GM19351 (cell line): ENCODE measurements around the gene OSBPL10.

ENCODE experiments used
- ATAC-seq: cut with Tn5 transposase; IDR thresholded peaks from one replicate; pipeline ENCODE4 v1.9.1; 2021; ENCODE audit warnings: mild to moderate bottlenecking, moderate library complexity; ENCODE audit not compliant: unreplicated experiment

Gene OSBPL10

GRCh38 chr3:31929826-31930502 lies 51.1 kb downstream of the OSBPL10 start:
- ATAC-seq = no peak

DNA sequence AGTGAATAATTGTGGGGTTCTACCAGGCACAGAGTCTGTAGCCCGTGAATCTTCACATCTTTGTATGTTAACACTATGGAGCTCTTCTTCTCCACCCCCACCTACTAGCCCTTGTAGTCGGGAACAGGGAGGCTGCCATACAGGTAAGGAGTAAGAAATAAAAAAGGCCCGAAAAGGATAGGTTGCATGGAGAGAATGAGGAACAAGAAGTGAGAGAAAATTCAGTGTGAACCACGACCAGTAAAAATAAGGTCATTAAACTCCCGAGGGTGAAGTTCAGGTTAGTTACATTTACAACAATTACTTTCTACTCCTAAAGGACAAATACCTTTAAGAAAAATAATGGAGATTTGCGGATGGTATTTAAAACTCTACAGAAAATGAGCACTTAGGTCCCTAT lies 53.3 kb downstream of the OSBPL10 start:
- ATAC-seq = no peak

- ATAC-seq = no peak
These were observed 54.5 kb downstream of the OSBPL10 start for GRCh38 chr3:31926543-31926942.

DNA sequence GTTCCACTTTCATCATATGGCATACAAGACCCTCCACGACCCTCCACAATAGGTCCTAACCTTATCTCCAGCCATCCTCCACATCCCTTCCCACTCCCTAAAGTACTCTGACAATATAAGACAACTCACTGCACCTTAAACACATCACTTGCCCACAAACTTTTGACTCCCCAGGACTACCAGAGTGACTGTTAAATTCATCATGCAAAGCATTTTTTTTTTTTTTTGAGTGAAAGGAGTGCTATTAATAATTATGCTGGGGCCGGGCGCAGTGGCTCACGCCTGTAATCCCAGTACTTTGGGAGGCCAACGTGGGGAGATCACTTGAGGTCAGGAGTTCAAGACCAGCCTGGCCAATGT lies 55.8 kb downstream of the OSBPL10 start:
- ATAC-seq = peak; percentile 50

GRCh38 chr3:31924610-31925270 lies 56.3 kb downstream of the OSBPL10 start:
- ATAC-seq = peak; percentile 4

- ATAC-seq = no peak
These were observed 58.1 kb downstream of the OSBPL10 start for GRCh38 chr3:31922962-31923361.

DNA sequence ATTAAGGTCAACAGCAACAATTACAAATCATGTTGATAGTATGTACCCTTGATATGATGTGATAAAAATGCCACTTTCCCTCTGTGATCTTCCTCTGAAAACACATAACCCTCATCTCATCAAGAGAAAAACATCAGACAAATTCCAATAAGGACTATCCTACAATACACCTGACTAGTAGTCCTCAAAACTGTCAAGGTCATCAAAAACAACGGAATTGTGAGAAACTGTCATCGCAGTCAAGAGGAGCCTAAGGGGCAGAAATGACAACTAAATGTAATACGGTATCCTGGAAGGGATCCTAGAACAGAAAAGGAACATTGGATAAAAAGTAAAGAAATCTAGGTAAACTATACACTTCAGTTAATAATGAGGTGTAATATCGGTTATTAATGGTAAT lies 59.2 kb downstream of the OSBPL10 start:
- ATAC-seq = no peak

DNA sequence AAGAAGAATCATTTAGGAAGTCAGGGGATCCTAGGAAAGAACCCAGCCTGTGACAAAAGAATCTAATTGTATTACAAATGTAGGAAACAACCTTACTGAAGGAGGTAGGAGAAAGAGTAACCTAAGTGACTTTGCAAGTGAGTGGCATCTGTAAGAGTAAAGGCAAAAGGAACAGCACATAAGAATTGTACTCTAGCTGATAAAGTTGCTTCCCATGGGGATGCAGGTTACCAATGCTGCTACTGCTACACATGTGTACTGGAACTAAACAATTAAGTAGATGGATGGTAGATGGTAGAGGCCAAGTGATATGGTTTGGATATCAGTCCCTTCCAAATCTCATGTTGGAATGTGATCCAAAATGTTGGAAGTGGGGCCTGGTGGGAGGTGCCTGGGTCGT lies 60.8 kb downstream of the OSBPL10 start:
- ATAC-seq = no peak

GRCh38 chr3:31919528-31919927 lies 61.5 kb downstream of the OSBPL10 start:
- no peak for ATAC-seq

- peak; percentile 71 for ATAC-seq
These were observed 62.6 kb downstream of the OSBPL10 start for GRCh38 chr3:31918179-31919150.

GRCh38 chr3:31917303-31918005 lies 63.6 kb downstream of the OSBPL10 start:
- peak; percentile 85 for ATAC-seq

DNA sequence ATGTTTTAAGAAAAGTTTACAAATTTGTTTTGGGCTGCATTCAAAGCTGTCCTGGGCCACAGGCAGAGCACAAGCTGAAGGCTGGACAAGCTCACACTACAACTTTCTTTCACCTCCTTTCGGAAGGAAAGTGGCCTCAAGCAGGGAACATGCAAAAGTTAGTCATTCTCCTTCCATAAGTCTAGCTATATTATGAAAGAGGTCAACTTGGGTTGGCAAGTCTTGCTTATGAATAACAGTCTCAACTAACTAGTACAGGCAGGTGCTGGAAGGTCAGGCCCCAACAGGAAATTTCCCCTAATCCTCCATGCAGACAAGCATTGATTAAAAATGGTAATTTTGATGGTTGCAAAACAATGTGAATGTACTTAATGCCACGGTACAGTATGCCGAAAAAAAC lies 69.4 kb downstream of the OSBPL10 start:
- ATAC-seq = no peak

- no peak for ATAC-seq
These were observed 69.9 kb downstream of the OSBPL10 start for GRCh38 chr3:31911124-31911523.

DNA sequence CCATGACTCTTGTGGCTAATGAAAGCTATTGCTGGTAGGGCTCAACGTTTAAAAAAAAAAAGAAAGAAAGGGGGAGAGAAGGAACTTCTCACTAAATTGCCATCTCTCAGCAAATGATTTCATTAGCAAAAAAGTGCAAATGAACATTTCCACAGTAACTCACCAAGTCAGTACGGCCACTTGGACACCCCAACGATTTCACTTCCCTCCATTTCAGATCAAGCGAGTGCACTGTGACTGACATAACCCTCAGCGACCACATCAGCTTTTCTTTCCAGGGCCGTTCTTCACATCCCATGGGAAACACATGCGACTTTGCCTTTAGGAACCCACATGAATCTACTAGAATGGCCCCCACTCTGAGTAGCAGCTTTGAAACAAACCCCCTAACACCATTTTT lies 71.6 kb downstream of the OSBPL10 start:
- ATAC-seq = no peak

GRCh38 chr3:31908391-31909097 lies 72.5 kb downstream of the OSBPL10 start:
- no peak for ATAC-seq

GRCh38 chr3:31906182-31906581 lies 74.9 kb downstream of the OSBPL10 start:
- ATAC-seq = no peak

DNA sequence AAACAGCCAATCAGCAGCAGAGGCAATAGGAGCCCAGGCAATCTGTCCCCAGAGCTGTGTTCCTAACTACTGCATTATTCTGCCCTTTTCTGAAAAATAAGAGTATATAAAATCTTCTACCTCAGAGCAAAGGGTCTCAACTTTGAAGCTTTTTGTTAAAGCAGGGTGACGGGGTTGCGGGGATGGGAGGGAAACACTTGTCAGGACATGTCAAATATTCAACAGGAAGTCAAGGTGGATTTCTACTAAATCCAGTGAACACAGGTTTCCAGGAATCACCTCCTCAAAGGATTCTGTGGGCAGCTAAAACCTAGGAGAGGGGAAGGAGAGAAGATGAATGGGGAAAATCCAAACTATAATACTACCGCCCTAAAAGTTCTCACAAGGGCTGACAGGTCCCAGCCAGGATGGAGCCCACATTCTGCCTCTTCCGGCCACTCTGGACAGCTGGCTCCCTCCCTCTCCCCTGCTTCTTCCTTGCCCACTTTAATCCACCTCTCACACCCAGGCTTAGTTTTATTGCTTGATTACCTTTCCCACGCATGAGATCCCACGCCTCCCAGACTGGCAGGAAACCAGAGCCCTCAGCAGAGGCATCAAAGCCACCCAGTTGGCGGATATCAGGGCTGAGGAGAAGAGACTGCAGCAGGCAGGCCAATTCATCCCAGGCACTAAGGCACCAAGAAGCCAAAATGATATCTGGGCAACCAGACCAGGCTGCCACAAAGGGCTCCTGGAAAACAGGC lies 77.2 kb downstream of the OSBPL10 start:
- no peak for ATAC-seq

DNA sequence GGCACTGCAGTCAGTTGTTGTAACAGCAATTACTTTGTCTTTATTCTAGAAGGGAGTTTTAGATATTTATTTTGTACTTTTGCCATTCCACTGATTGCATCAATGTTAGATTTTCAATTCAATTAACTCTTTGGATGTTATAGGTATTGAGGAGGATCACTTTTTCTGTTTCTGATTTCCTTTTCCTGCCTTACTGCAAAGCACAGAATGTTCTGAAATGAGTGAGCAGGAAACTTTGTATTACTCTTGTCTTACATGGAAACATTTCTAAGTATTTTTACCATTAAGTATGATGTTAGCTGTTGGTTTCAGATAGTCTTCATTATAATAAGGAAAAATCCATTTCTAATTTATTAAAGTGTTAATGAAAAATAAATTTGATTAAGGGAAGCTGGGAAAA lies 80.5 kb downstream of the OSBPL10 start:
- ATAC-seq = no peak

GRCh38 chr3:31896648-31897433 lies 84.2 kb downstream of the OSBPL10 start:
- ATAC-seq = no peak
